DMS53 (cell line): ENCODE data around the gene DBET.
"Not testable (repeated sequence)": the region's sequence is repeated elsewhere in the genome, so short reads cannot be mapped to it uniquely, and the experiment has no call there.

ENCODE experiments used
- DNase-seq: peaks from one replicate; lab custom pipeline; 2025; lab: John Stamatoyannopoulos, UW

DBET gene

DNA sequence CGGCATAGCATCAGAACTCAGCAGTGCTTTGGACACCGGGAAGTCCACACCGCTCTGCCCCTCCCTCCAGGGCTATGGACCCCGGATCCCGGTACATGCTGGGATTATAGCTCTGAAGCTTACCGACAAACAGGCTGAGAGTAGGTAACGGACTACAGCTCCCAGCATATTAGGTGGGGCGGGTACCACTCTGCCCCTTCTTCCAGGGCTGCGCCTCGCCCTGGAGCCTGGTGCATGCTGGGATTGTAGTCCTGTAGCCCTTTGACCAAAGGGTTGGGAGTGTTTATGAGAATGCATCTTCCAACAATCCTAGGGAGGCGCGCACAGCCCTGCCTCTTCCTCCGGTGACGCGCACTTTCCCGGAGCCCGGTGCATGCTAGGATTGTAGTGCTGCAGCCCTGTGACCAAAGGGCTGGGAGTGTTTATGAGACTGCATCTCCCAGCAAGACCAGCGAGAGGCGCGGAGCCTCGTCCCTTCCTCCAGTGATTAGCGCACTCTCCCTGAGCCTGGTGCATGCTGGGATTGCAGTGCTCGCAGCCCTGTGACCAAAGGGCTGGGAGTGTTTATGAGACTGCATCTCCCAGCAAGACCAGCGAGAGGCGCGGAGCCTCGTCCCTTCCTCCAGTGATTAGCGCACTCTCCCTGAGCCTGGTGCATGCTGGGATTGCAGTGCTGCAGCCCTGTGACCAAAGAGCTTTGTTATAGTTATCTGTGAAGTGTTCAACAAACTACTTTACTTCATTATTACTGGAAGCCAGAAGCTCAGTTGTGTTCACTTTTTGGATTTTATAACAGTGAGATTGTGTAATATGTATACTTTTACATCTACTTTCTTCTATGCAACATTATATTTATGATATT is 14.7 kb upstream of the DBET start:
- not testable (repeated sequence) for DNase-seq

GRCh38 chr4:190058997-190059396 is 5.3 kb upstream of the DBET start:
- not testable (repeated sequence) for DNase-seq

- DNase-seq: not testable (repeated sequence)
These were observed 503 bp downstream of the DBET start for GRCh38 chr4:190064805-190065204.

DNA sequence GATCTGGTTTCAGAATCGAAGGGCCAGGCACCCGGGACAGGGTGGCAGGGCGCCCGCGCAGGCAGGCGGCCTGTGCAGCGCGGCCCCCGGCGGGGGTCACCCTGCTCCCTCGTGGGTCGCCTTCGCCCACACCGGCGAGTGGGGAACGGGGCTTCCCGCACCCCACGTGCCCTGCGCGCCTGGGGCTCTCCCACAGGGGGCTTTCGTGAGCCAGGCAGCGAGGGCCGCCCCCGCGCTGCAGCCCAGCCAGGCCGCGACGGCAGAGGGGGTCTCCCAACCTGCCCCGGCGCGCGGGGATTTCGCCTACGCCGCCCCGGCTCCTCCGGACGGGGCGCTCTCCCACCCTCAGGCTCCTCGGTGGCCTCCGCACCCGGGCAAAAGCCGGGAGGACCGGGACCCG is 4.0 kb downstream of the DBET start:
- DNase-seq: not testable (repeated sequence)

DNA sequence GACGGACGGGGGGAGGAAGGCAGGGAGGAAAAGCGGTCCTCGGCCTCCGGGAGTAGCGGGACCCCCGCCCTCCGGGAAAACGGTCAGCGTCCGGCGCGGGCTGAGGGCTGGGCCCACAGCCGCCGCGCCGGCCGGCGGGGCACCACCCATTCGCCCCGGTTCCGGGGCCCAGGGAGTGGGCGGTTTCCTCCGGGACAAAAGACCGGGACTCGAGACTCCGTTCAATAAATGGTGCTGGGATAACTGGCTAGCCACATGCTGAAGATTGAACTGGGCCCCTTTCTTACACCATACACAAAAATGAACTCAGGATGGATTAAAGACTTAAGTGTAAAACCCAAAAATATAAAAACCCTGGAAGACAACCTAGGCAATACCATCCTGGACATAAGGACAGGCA is 28.8 kb downstream of the DBET start:
- not testable (repeated sequence) for DNase-seq

DNA sequence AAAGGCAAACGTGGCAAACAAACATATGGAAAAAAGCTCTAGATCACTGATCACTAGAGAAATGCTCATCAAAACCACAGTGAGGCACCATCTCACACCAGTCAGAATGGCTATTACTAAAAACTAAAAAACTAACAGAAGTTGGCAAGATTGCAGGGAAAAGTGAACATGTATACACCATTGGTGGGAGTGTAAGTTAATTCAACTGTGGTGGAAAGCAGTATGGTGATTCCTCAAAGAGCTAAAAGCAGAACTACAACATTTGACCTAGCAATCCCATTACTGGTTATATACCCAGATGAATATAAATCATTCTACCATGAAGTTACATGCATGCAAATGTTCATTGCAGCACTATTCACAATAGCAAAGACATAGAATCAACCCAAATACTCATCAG is 29.7 kb downstream of the DBET start:
- DNase-seq: not testable (repeated sequence)

GRCh38 chr4:190095335-190095734 is 31.0 kb downstream of the DBET start:
- not testable (repeated sequence) for DNase-seq

DNA sequence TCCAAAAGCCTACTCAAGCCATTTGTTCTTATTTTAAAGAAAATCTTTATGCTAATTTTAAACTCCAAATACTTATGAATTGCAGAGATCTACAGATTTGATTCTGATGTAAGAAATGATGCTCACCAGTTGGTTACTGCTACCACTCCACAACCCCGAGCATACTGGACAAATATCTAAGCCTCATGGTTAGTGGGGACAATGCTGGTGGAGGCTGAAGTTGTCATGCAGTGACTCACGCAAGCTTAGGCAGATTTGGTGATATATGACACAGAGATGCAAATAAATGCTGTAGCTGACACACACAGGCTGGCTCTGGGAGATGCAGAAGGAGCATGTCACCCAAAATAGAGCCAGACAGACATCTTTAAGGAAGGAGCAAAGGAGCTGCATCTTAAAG is 35.3 kb downstream of the DBET start:
- not testable (repeated sequence) for DNase-seq

DNA sequence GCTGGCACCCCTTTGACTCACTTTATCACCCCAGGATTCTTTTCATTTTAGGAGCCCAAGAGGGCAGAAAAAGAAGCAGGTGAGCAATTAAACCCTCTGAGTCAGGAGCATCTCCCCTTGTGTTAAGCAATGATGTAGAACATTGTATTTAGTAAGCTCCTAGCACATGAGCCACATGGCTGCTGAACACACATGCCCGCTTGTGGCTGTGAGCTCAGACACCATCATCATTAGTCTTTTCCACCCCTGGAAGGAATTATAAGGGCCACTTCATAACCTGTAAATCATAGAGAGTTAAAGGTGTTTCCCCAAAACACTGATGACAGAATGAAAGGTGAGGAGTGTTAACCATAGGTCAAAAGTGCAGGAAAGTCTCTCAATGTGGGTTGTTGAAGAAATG is 37.2 kb downstream of the DBET start:
- not testable (repeated sequence) for DNase-seq

DNA sequence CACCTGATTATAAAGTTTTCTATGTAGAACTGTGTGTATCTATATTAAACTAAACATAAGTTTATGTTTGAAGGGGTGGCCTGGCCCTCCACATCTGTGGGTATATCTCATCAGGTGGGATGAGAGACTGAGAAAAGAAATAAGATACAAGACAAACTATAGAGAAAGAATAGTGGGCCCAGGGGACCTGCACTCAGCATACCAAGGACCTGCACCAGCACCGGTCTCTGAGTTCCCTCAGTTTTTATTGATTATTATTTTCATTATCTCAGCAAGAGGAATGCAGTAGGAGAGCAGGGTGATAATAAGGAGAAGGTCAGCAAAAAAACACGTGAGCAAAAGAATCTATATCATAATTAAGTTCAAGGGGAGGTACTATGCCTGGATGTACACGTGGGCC is 41.9 kb downstream of the DBET start:
- DNase-seq: not testable (repeated sequence)

GRCh38 chr4:190106611-190107480 is 42.5 kb downstream of the DBET start:
- not testable (repeated sequence) for DNase-seq

DNA sequence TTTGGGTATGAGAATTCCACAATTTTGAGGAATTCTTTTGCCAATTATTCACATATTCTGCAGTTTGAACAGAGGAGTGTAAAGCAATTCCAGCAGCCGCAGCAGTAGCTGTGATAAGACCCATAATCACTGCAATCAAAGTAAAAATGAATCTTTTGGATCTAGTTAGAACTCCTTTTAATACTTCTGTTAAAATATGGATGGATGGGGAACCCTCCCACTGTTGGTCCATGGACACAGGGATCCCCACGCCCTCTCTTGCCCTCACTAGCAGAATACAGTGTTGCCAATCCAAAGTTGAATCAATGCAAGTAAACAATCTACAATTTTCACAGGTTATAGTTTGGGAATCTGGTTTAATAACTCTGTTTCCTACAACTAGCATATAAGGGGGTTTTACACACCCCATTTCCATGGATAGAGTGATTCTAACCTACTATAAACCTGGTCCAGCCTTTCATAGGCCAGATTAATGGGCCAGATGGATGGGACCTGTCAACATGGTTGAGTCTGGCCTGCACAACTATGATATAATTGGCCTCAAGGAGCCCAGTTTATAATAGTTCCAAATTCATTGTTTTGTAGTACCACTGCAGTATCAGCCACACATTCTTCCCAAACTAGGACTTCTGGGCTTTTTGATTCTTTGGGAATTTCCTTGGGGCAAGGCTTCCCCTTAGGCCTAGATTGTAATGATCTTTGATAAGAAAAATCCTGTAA is 43.6 kb downstream of the DBET start:
- DNase-seq: not testable (repeated sequence)

- not testable (repeated sequence) for DNase-seq
These were observed 44.5 kb downstream of the DBET start for GRCh38 chr4:190108756-190109155.

- not testable (repeated sequence) for DNase-seq
These were observed 45.2 kb downstream of the DBET start for GRCh38 chr4:190109390-190110011.

- DNase-seq: not testable (repeated sequence)
These were observed 45.7 kb downstream of the DBET start for GRCh38 chr4:190110033-190110432.

- not testable (repeated sequence) for DNase-seq
These were observed 46.4 kb downstream of the DBET start for GRCh38 chr4:190110570-190111295.

GRCh38 chr4:190112879-190113278 is 48.6 kb downstream of the DBET start:
- not testable (repeated sequence) for DNase-seq

- DNase-seq: not testable (repeated sequence)
These were observed 50.7 kb downstream of the DBET start for GRCh38 chr4:190114991-190115390.
